HEK293 (cell line): ENCODE measurements around the gene MYO1D.

Source experiments
- MZF1 ChIP-seq: fragments of 450-650 bp; formaldehyde crosslinking; IDR thresholded peaks from 2 replicates; pipeline ENCODE4 v1.5.1; 2017; ENCODE audit warnings: missing biosample characterization, missing genetic modification characterization, borderline replicate concordance
- TCF7L2 ChIP-seq: IDR thresholded peaks from 2 replicates; pipeline ENCODE4 v1.6.1; 2011; ENCODE audit warnings: low read depth, mild to moderate bottlenecking, inconsistent platforms, low read length, moderate library complexity, borderline replicate concordance
- ZBTB10 ChIP-seq: fragments of 450-650 bp; formaldehyde crosslinking; IDR thresholded peaks from 2 replicates; pipeline ENCODE4 v1.5.1; 2016; ENCODE audit warnings: missing biosample characterization, missing genetic modification characterization
- ZBTB20 ChIP-seq: fragments of 450-650 bp; formaldehyde crosslinking; IDR thresholded peaks from 2 replicates; pipeline ENCODE4 v1.5.1; 2016; ENCODE audit warnings: missing biosample characterization, missing genetic modification characterization
- ZFP3 ChIP-seq: fragments of 450-650 bp; formaldehyde crosslinking; IDR thresholded peaks from 2 replicates; pipeline ENCODE4 v1.5.1; 2016; ENCODE audit warnings: low read depth, missing biosample characterization, missing genetic modification characterization
- ZNF155 ChIP-seq: fragments of 450-650 bp; formaldehyde crosslinking; IDR thresholded peaks from 2 replicates; pipeline ENCODE4 v1.5.1; 2016; ENCODE audit warnings: missing biosample characterization, missing genetic modification characterization
- ZNF707 ChIP-seq: fragments of 450-650 bp; formaldehyde crosslinking; IDR thresholded peaks from 2 replicates; pipeline ENCODE4 v1.5.1; 2016; ENCODE audit warnings: missing biosample characterization, missing genetic modification characterization
- TF ChIP-seq, protein P1 (sequence below): fragments of 450-650 bp; formaldehyde crosslinking; IDR thresholded peaks from 2 replicates; pipeline ENCODE4 v1.5.1; 2016; ENCODE audit warnings: missing biosample characterization, missing genetic modification characterization
- TF ChIP-seq, protein P2 (sequence below): fragments of 450-650 bp; formaldehyde crosslinking; IDR thresholded peaks from 2 replicates; pipeline ENCODE4 v1.5.1; 2016; ENCODE audit warnings: missing biosample characterization, missing genetic modification characterization, low read depth
- TF ChIP-seq, protein P3 (sequence below): fragments of 450-650 bp; formaldehyde crosslinking; IDR thresholded peaks from 2 replicates; pipeline ENCODE4 v1.5.1; 2016; ENCODE audit warnings: missing biosample characterization, missing genetic modification characterization

DNA sequence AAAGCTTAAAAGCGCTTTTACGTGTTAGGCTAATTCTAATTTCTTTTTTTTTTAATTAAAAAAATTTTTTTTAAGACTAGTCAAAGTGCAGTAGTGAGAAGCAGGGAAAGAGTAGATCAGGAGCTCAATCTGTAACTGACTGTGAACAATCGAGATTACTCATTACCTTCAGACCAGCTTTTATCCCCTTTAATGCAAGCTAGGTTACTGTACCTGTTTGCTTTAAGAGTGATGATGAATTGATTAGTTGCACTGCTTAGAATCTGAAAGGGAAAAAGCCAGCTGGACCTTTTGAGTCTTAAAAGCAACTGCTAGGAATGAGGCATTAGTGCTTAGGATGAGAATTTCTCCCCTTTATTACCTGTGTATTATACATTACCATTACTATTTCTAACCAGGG is 413.6 kb downstream of the MYO1D start:
- TF ChIP-seq ZFP3 (tag by site-specific recombination): no peak
- TF ChIP-seq ZNF155 (tag by site-specific recombination): no peak
- TF ChIP-seq ZNF707 (tag by site-specific recombination): no peak
- TF ChIP-seq, protein P1, sequence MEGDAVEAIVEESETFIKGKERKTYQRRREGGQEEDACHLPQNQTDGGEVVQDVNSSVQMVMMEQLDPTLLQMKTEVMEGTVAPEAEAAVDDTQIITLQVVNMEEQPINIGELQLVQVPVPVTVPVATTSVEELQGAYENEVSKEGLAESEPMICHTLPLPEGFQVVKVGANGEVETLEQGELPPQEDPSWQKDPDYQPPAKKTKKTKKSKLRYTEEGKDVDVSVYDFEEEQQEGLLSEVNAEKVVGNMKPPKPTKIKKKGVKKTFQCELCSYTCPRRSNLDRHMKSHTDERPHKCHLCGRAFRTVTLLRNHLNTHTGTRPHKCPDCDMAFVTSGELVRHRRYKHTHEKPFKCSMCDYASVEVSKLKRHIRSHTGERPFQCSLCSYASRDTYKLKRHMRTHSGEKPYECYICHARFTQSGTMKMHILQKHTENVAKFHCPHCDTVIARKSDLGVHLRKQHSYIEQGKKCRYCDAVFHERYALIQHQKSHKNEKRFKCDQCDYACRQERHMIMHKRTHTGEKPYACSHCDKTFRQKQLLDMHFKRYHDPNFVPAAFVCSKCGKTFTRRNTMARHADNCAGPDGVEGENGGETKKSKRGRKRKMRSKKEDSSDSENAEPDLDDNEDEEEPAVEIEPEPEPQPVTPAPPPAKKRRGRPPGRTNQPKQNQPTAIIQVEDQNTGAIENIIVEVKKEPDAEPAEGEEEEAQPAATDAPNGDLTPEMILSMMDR (tag by site-specific recombination): no peak
- no peak for TF ChIP-seq ZBTB20
- no peak for TF ChIP-seq ZBTB10 (tag by site-specific recombination)
- TF ChIP-seq, protein P2, sequence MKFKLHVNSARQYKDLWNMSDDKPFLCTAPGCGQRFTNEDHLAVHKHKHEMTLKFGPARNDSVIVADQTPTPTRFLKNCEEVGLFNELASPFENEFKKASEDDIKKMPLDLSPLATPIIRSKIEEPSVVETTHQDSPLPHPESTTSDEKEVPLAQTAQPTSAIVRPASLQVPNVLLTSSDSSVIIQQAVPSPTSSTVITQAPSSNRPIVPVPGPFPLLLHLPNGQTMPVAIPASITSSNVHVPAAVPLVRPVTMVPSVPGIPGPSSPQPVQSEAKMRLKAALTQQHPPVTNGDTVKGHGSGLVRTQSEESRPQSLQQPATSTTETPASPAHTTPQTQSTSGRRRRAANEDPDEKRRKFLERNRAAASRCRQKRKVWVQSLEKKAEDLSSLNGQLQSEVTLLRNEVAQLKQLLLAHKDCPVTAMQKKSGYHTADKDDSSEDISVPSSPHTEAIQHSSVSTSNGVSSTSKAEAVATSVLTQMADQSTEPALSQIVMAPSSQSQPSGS (tag by site-specific recombination): no peak
- TF ChIP-seq TCF7L2: no peak
- no peak for TF ChIP-seq MZF1 (tag by site-specific recombination)
- TF ChIP-seq, protein P3, sequence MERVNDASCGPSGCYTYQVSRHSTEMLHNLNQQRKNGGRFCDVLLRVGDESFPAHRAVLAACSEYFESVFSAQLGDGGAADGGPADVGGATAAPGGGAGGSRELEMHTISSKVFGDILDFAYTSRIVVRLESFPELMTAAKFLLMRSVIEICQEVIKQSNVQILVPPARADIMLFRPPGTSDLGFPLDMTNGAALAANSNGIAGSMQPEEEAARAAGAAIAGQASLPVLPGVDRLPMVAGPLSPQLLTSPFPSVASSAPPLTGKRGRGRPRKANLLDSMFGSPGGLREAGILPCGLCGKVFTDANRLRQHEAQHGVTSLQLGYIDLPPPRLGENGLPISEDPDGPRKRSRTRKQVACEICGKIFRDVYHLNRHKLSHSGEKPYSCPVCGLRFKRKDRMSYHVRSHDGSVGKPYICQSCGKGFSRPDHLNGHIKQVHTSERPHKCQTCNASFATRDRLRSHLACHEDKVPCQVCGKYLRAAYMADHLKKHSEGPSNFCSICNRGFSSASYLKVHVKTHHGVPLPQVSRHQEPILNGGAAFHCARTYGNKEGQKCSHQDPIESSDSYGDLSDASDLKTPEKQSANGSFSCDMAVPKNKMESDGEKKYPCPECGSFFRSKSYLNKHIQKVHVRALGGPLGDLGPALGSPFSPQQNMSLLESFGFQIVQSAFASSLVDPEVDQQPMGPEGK: no peak
